Activated naive CD8-positive, alpha-beta T cell treated with anti-CD3 and anti-CD28 coated beads, Interleukin-2, amount 10 ng/mL, durations not matched to agents 7 days and 5 days (primary cell): ENCODE data around the gene WDR59. TPM values are rescaled to one million over a fixed set of nuclear protein-coding genes. Genes with fewer than 3 reads are reported as not detected.
"Not testable (repeated sequence)": the region's sequence is repeated elsewhere in the genome, so short reads cannot be mapped to it uniquely, and the experiment has no call there.

Source experiments
- ATAC-seq: fragments of 150-1000 bp; cut with Tn5 transposase; one replicate; pipeline ENCODE4 v1.10.0; 2021; ENCODE audit warnings: low read depth, moderate library complexity
- POLR2A ChIA-PET: fragments of 350-600 bp; sonication (Branson Sonifier 250); formaldehyde crosslinking; loops from one replicate; lab custom pipeline; 2021; ENCODE audit warnings: antibody characterized with exemption; lab: Charles Lee
- DNase-seq: peaks from one replicate; pipeline ENCODE4 v3.0.0; 2021
- H3K27ac Mint-ChIP-seq: one replicate; pipeline ENCODE4 v1.8.0; 2022; ENCODE audit warnings: mild to moderate bottlenecking, mixed read lengths
- H3K27me3 Mint-ChIP-seq: one replicate; pipeline ENCODE4 v1.8.0; 2022; ENCODE audit warnings: mild to moderate bottlenecking, moderate library complexity, mixed read lengths
- H3K36me3 Mint-ChIP-seq: one replicate; pipeline ENCODE4 v1.8.0; 2021; ENCODE audit warnings: mild to moderate bottlenecking, mixed read lengths
- H3K4me1 Mint-ChIP-seq: one replicate; pipeline ENCODE4 v1.8.0; 2021; ENCODE audit warnings: mixed read lengths
- H3K4me3 Mint-ChIP-seq: one replicate; pipeline ENCODE4 v1.8.0; 2022; ENCODE audit warnings: mild to moderate bottlenecking, moderate library complexity, mixed read lengths
- H3K9me3 Mint-ChIP-seq: one replicate; pipeline ENCODE4 v1.8.0; 2021; ENCODE audit warnings: mixed read lengths
- total RNA-seq, 2 experiments: library from RNA; stranded (reverse); gene quantifications; one replicate each; pipeline ENCODE4 v1.2.3, GENCODE V29; 2021

The WDR59 gene
- total RNA-seq, 2 experiments from 2014 or later: 80.5 to 81.2 TPM

- DNase-seq (no peak), ATAC-seq (peak; percentile 33)
- H3K9me3 Mint-ChIP-seq: no peaks in the 10 kb centered on the region
- no peak overlapping the region for H3K4me3 Mint-ChIP-seq
- no peak overlapping the region for H3K27ac Mint-ChIP-seq
- H3K4me1 Mint-ChIP-seq: peaks cover 7% of the 10 kb centered on the region
- POLR2A ChIA-PET: no interaction called here
- H3K36me3 Mint-ChIP-seq: peaks cover 26% of the 10 kb centered on the region
- H3K27me3 Mint-ChIP-seq: no peaks in the 10 kb centered on the region
Observed at GRCh38 chr16:74936902-74937560, 47.9 kb downstream of the WDR59 start.

GRCh38 chr16:74931445-74931844 is 53.5 kb downstream of the WDR59 start:
- POLR2A ChIA-PET: interaction anchor here (0.7 kb wide), 1 partner anchor 68 kb away, joined by 3 read pairs; no protein-coding TSS in a partner anchor

GRCh38 chr16:74929636-74930035 is 55.3 kb downstream of the WDR59 start:
- peaks cover 14% of the 10 kb centered on the region for H3K36me3 Mint-ChIP-seq
- DNase-seq (no peak), ATAC-seq (no peak)
- H3K9me3 Mint-ChIP-seq: no peaks in the 10 kb centered on the region
- no peaks in the 10 kb centered on the region for H3K27me3 Mint-ChIP-seq
- H3K4me1 Mint-ChIP-seq: no peaks in the 10 kb centered on the region
- no peak overlapping the region for H3K27ac Mint-ChIP-seq
- POLR2A ChIA-PET: interaction anchor here (0.6 kb wide), 1 partner anchor 14 kb away, joined by 3 read pairs; no protein-coding TSS in a partner anchor
- H3K4me3 Mint-ChIP-seq: no peak overlapping the region

More at GRCh38 chr16:74931445-74931844, 53.5 kb downstream of the WDR59 start:
- Mint-ChIP-seq H3K4me3 (no peak overlapping the region), H3K36me3 (peaks cover 16% of the 10 kb centered on the region), H3K27me3 (no peaks in the 10 kb centered on the region), H3K4me1 (no peaks in the 10 kb centered on the region), H3K9me3 (no peaks in the 10 kb centered on the region), H3K27ac (no peak overlapping the region)
- ATAC-seq: no peak
- no peak for DNase-seq

- no peaks in the 10 kb centered on the region for H3K27me3 Mint-ChIP-seq
- ATAC-seq: no peak
- POLR2A ChIA-PET: no interaction called here
- no peak overlapping the region for H3K4me3 Mint-ChIP-seq
- no peak for DNase-seq
- peaks cover 24% of the 10 kb centered on the region for H3K36me3 Mint-ChIP-seq
- no peaks in the 10 kb centered on the region for H3K9me3 Mint-ChIP-seq
- no peak overlapping the region for H3K27ac Mint-ChIP-seq
- no peaks in the 10 kb centered on the region for H3K4me1 Mint-ChIP-seq
Observed at GRCh38 chr16:74926805-74927204, 58.1 kb downstream of the WDR59 start.

GRCh38 chr16:74923766-74924460 is 61.0 kb downstream of the WDR59 start:
- ATAC-seq (no peak), DNase-seq (no peak)
- H3K27me3 Mint-ChIP-seq: no peaks in the 10 kb centered on the region
- peaks cover 3% of the 10 kb centered on the region for H3K4me1 Mint-ChIP-seq
- POLR2A ChIA-PET: no interaction called here
- H3K27ac Mint-ChIP-seq: no peak overlapping the region
- peaks cover 31% of the 10 kb centered on the region for H3K36me3 Mint-ChIP-seq
- no peak overlapping the region for H3K4me3 Mint-ChIP-seq
- no peaks in the 10 kb centered on the region for H3K9me3 Mint-ChIP-seq

GRCh38 chr16:74922150-74923138 is 62.5 kb downstream of the WDR59 start:
- no peaks in the 10 kb centered on the region for H3K27me3 Mint-ChIP-seq
- H3K27ac Mint-ChIP-seq: no peak overlapping the region
- POLR2A ChIA-PET: no interaction called here
- H3K9me3 Mint-ChIP-seq: no peaks in the 10 kb centered on the region
- H3K4me3 Mint-ChIP-seq: no peak overlapping the region
- peaks cover 38% of the 10 kb centered on the region for H3K36me3 Mint-ChIP-seq
- ATAC-seq (no peak), DNase-seq (no peak)
- H3K4me1 Mint-ChIP-seq: peaks cover 3% of the 10 kb centered on the region

GRCh38 chr16:74921051-74921450 is 63.9 kb downstream of the WDR59 start:
- Mint-ChIP-seq H3K27ac (no peak overlapping the region), H3K4me3 (no peak overlapping the region), H3K36me3 (peaks cover 44% of the 10 kb centered on the region), H3K9me3 (peaks cover under 1% of the 10 kb centered on the region), H3K27me3 (no peaks in the 10 kb centered on the region), H3K4me1 (peaks cover 3% of the 10 kb centered on the region)
- DNase-seq (no peak), ATAC-seq (no peak)
- POLR2A ChIA-PET: no interaction called here

GRCh38 chr16:74909665-74910064 is 75.3 kb downstream of the WDR59 start:
- ATAC-seq: no peak
- DNase-seq: no peak
- Mint-ChIP-seq H3K27me3 (no peaks in the 10 kb centered on the region), H3K27ac (no peak overlapping the region), H3K4me3 (no peak overlapping the region), H3K4me1 (no peaks in the 10 kb centered on the region), H3K9me3 (peaks cover 16% of the 10 kb centered on the region), H3K36me3 (peaks cover 74% of the 10 kb centered on the region)
- POLR2A ChIA-PET: no interaction called here

GRCh38 chr16:74908759-74909158 is 76.2 kb downstream of the WDR59 start:
- POLR2A ChIA-PET, H3K4me3 Mint-ChIP-seq, H3K27me3 Mint-ChIP-seq, DNase-seq, ATAC-seq, H3K27ac Mint-ChIP-seq, H3K4me1 Mint-ChIP-seq: not testable (repeated sequence)
- peaks cover 68% of the 10 kb centered on the region for H3K36me3 Mint-ChIP-seq
- H3K9me3 Mint-ChIP-seq: peaks cover 13% of the 10 kb centered on the region

GRCh38 chr16:74903901-74904678 is 80.8 kb downstream of the WDR59 start:
- Mint-ChIP-seq H3K4me1 (no peaks in the 10 kb centered on the region), H3K36me3 (peaks cover 43% of the 10 kb centered on the region), H3K27ac (no peak overlapping the region)

GRCh38 chr16:74903120-74903519 is 81.8 kb downstream of the WDR59 start:
- Mint-ChIP-seq H3K27me3 (no peaks in the 10 kb centered on the region), H3K36me3 (peaks cover 42% of the 10 kb centered on the region), H3K4me1 (no peaks in the 10 kb centered on the region), H3K9me3 (no peaks in the 10 kb centered on the region), H3K4me3 (no peak overlapping the region), H3K27ac (no peak overlapping the region)
- POLR2A ChIA-PET: no interaction called here
- ATAC-seq: no peak
- no peak for DNase-seq

More at GRCh38 chr16:74903901-74904678, 80.8 kb downstream of the WDR59 start:
- POLR2A ChIA-PET: no interaction called here
- Mint-ChIP-seq H3K9me3 (no peaks in the 10 kb centered on the region), H3K4me3 (no peak overlapping the region), H3K27me3 (no peaks in the 10 kb centered on the region)
- ATAC-seq (no peak), DNase-seq (no peak)

GRCh38 chr16:74902161-74902560 is 82.8 kb downstream of the WDR59 start:
- H3K36me3 Mint-ChIP-seq: peaks cover 34% of the 10 kb centered on the region
- DNase-seq (no peak), ATAC-seq (no peak)
- H3K4me1 Mint-ChIP-seq: no peaks in the 10 kb centered on the region
- H3K9me3 Mint-ChIP-seq: no peaks in the 10 kb centered on the region
- POLR2A ChIA-PET: no interaction called here
- no peak overlapping the region for H3K4me3 Mint-ChIP-seq
- H3K27me3 Mint-ChIP-seq: no peaks in the 10 kb centered on the region
- H3K27ac Mint-ChIP-seq: no peak overlapping the region
